Prostate gland (tissue), 2 donors: ENCODE results near the gene AP5S1.
"Not testable (repeated sequence)": the region's sequence is repeated elsewhere in the genome, so short reads cannot be mapped to it uniquely, and the experiment has no call there.

Experiments
- POLR2AphosphoS5 ChIP-seq: sonication (generic); formaldehyde crosslinking; IDR thresholded peaks from one replicate; pipeline ENCODE4 v1.6.1; 2017; ENCODE audit warnings: antibody characterized with exemption
- TF ChIP-seq, protein P1 (sequence below), 4 experiments: fragments of 200-600 bp in 2 of 4; fragments of 450-650 bp in 2 of 4; sonication (generic) in 2 of 4; IDR thresholded peaks; 1 replicate in 3 of 4; 2 replicates in 1 of 4; pipeline ENCODE4 v1.5.1; 2016 to 2019; ENCODE audit warnings: antibody characterized with exemption in 4 of 4, mild to moderate bottlenecking in 2 of 4, moderate library complexity in 2 of 4

DNA sequence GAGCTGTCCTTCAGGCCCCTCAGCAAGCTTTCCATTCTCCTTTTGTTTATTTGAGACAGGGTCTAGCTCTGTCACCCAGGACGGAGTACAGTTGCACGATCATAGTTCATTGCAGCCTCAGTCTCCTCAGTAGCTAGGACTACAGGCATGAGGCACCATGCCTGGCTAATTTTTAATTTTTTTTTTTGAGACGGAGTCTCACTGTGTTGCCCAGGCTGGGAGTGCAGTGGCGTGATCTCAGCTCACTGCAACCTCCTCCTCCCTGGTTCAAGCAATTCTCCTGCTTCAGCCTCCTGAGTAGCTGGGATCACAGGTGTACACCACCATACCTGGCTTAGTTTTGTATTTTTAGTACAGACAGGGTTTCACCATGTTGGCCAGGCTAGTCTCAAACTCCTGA is 31.1 kb upstream of the AP5S1 start:
- TF ChIP-seq, protein P1, sequence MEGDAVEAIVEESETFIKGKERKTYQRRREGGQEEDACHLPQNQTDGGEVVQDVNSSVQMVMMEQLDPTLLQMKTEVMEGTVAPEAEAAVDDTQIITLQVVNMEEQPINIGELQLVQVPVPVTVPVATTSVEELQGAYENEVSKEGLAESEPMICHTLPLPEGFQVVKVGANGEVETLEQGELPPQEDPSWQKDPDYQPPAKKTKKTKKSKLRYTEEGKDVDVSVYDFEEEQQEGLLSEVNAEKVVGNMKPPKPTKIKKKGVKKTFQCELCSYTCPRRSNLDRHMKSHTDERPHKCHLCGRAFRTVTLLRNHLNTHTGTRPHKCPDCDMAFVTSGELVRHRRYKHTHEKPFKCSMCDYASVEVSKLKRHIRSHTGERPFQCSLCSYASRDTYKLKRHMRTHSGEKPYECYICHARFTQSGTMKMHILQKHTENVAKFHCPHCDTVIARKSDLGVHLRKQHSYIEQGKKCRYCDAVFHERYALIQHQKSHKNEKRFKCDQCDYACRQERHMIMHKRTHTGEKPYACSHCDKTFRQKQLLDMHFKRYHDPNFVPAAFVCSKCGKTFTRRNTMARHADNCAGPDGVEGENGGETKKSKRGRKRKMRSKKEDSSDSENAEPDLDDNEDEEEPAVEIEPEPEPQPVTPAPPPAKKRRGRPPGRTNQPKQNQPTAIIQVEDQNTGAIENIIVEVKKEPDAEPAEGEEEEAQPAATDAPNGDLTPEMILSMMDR (IDR thresholded peaks at IDR 0.05), result not testable (repeated sequence)
- not testable (repeated sequence) for TF ChIP-seq POLR2AphosphoS5
